ENCODE results near the gene NTRK3. TPM values are rescaled to one million over a fixed set of nuclear protein-coding genes. Genes with fewer than 3 reads are reported as not detected.

NTRK3 gene
- polyA plus RNA-seq, 1 donor from 2014 or later = 42.7 TPM

GRCh38 chr15:88190232-88190631 lies 66.3 kb downstream of the NTRK3 start:
- Histone ChIP-seq H3K9ac (ENCODE audit: low read length) (no peak overlapping the region), H3K36me3 (ENCODE audit: insufficient read depth, low read length) (no peaks in the 10 kb centered on the region), H3K27ac (ENCODE audit: low read length) (peak overlapping the region; percentile 46), H3K4me3 (ENCODE audit: low read length) (peak overlapping the region; percentile 14), H3K9me3 (ENCODE audit: low read length) (no peaks in the 10 kb centered on the region), H2AFZ (ENCODE audit: low read depth, low read length) (no peak overlapping the region), H3K27me3 (ENCODE audit: insufficient read depth, low read depth, low read length) (no peaks in the 10 kb centered on the region), H3K79me2 (replicated peaks; ENCODE audit: insufficient read depth, low read length) (no peaks in the 10 kb centered on the region), H3K4me2 (ENCODE audit: low read length) (no peak overlapping the region), H3K9me2 (ENCODE audit: insufficient read depth, low read length) (no peaks in the 10 kb centered on the region), H3F3A (ENCODE audit: insufficient read depth, low read length, poor library complexity, severe bottlenecking) (no peaks in the 10 kb centered on the region), H4K20me1 (ENCODE audit: insufficient read depth) (no peaks in the 10 kb centered on the region)
- TF ChIP-seq TAF1 (IDR thresholded peaks at IDR 0.05; ENCODE audit: low read depth) (no peak), MXI1 (conservative IDR thresholded peaks at IDR 0.05; ENCODE audit: poor library complexity, severe bottlenecking) (no peak), EP300 (conservative IDR thresholded peaks at IDR 0.05; ENCODE audit: poor library complexity, severe bottlenecking) (no peak), REST (IDR thresholded peaks at IDR 0.05; ENCODE audit: borderline replicate concordance) (no peak), CTCF (IDR thresholded peaks at IDR 0.05; ENCODE audit: poor library complexity, severe bottlenecking) (no peak), POLR2AphosphoS5 (IDR thresholded peaks at IDR 0.05) (no peak), RAD21 (conservative IDR thresholded peaks at IDR 0.05) (no peak), SMC3 (conservative IDR thresholded peaks at IDR 0.05; ENCODE audit: poor library complexity) (no peak), EZH2 (IDR thresholded peaks at IDR 0.05; ENCODE audit: borderline replicate concordance, insufficient read depth, low read length, poor library complexity, severe bottlenecking) (no peak)

- H3K9ac ChIP-seq (ENCODE audit: low read length) = no peak overlapping the region
- no peaks in the 10 kb centered on the region for H3K9me3 ChIP-seq (ENCODE audit: low read length)
- no peak for TF ChIP-seq TAF1 (IDR thresholded peaks at IDR 0.05; ENCODE audit: low read depth)
- TF ChIP-seq SMC3 (conservative IDR thresholded peaks at IDR 0.05; ENCODE audit: poor library complexity) = no peak
- no peak for TF ChIP-seq REST (IDR thresholded peaks at IDR 0.05; ENCODE audit: borderline replicate concordance)
- no peak for TF ChIP-seq EP300 (conservative IDR thresholded peaks at IDR 0.05; ENCODE audit: poor library complexity, severe bottlenecking)
- TF ChIP-seq MXI1 (conservative IDR thresholded peaks at IDR 0.05; ENCODE audit: poor library complexity, severe bottlenecking) = no peak
- TF ChIP-seq RAD21 (conservative IDR thresholded peaks at IDR 0.05) = no peak
- no peak overlapping the region for H3K4me2 ChIP-seq (ENCODE audit: low read length)
- no peak overlapping the region for H2AFZ ChIP-seq (ENCODE audit: low read depth, low read length)
- no peak overlapping the region for H3K27ac ChIP-seq (ENCODE audit: low read length)
- no peaks in the 10 kb centered on the region for H3K9me2 ChIP-seq (ENCODE audit: insufficient read depth, low read length)
- H4K20me1 ChIP-seq (ENCODE audit: insufficient read depth) = no peaks in the 10 kb centered on the region
- H3K36me3 ChIP-seq (ENCODE audit: insufficient read depth, low read length) = no peaks in the 10 kb centered on the region
- no peaks in the 10 kb centered on the region for H3F3A ChIP-seq (ENCODE audit: insufficient read depth, low read length, poor library complexity, severe bottlenecking)
- no peak overlapping the region for H3K4me3 ChIP-seq (ENCODE audit: low read length)
- H3K27me3 ChIP-seq (ENCODE audit: insufficient read depth, low read depth, low read length) = no peaks in the 10 kb centered on the region
- H3K79me2 ChIP-seq (replicated peaks; ENCODE audit: insufficient read depth, low read length) = no peaks in the 10 kb centered on the region
Measured at GRCh38 chr15:88188300-88188699, 68.2 kb downstream of the NTRK3 start.

All from neural cell (in vitro differentiated cells).